Activated CD8-positive, alpha-beta memory T cell treated with anti-CD3 and anti-CD28 coated beads, Interleukin-2, amount 50 U/mL, for 24 hours (primary cell): ENCODE results near the gene NINJ2.

Source experiments
- DNase-seq: peaks from one replicate; pipeline ENCODE4 v3.0.0-alpha.2; 2020; ENCODE audit errors: extremely low read depth

Gene NINJ2

GRCh38 chr12:549476-550082 lies 113.7 kb downstream of the NINJ2 start:
- no peak for DNase-seq

GRCh38 chr12:547883-548470 lies 115.3 kb downstream of the NINJ2 start:
- no peak for DNase-seq

DNA sequence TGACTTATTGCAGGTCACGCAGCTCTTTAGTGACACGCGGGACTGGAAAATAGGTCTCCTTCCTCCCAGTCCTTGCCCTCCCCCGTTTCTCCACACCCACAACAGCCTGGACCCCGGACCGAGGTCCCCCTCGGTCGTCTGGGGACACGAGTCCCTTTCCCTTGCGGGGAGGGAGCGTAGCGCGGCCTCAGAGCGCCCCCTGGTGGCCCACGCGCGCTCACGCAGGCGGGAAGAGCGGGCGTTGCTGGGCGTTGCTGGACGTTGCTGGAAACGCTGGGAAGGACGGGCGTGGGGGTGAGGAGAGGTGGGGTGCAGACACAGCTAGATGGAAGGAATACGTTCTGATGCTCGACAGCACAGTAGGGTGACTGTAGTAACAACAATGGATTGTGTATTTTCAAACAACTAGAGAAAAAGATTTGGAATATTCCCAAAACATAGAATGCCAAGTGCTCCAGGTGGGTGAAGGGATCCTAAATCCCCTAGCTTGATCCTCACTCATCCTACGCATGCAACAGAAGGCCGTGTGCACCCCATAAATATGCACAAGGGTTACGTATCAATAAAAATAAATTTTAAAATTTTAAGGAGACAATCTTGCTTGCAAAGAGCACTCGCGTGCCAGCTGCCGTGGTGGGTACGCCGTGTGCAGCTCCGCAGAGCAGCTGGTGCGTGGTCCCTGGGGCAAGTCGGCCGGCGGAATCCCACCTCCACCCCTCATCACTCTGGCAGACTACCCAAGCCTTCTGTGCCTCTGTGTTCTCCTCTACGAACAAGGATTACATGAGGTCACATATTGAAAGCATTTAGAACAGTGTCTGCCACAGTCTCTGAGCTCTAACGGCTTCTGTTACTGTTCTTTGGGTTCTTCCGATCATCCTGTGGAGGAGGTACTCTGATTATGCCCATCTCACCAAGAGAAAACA lies 116.1 kb downstream of the NINJ2 start:
- peak; percentile 38 for DNase-seq

GRCh38 chr12:546265-546919 lies 116.9 kb downstream of the NINJ2 start:
- no peak for DNase-seq

DNA sequence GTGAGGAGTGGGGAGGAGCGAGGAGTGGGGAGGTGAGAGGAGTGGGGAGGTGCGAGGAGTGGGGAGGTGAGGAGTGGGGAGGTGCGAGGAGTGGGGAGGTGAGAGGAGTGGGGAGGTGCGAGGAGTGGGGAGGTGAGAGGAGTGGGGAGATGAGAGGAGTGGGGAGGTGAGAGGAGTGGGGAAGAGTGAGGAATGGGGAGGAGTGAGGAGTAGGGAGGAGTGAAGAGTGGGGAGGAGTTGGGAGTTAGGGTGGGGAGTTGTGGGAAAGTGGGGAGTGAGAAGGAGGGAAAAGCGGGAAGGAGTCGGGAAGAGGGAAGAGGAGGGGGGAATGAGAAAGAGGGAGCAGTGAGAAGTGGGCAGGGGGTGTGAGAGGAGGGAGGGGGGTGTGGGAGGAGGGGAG lies 117.4 kb downstream of the NINJ2 start:
- DNase-seq = no peak

GRCh38 chr12:544941-545635 lies 118.2 kb downstream of the NINJ2 start:
- no peak for DNase-seq

DNA sequence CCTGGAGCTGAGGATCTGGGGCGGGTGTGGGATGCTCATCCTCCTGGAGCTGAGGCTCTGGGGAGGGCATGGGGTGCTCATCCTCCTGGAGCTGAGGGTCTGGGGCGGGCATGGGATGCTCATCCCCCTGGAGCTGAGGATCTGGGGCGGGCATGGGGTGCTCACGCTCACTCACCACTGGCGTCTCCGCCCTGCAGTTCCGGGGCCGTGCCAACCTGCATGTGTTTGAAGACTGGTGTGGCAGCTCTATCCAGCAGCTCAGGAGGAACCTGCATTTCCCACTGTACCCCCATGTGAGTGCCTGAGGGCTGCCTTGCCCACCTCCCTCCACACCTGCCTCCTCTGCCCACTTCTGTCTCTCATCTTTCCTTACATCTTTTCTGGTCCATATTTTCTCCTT lies 119.1 kb downstream of the NINJ2 start:
- DNase-seq = no peak

DNA sequence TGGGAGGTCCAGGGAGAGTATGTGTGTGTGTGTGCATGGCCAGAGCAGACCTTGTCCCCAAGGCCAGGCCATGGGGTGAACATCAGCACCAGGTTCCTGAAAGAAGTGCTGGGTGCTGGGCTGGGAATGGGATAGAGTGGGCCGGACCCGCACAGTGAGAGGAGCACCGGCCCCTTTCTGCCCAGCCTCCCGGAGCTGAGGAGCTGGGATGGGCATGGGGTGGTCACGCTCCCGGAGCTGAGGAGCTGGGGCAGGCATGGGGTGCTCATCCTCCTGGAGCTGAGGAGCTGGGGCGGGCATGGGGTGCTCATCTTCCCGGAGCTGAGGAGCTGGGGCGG lies 120.2 kb downstream of the NINJ2 start:
- no peak for DNase-seq

GRCh38 chr12:542395-543113 lies 120.7 kb downstream of the NINJ2 start:
- DNase-seq = no peak

GRCh38 chr12:541676-542324 lies 121.4 kb downstream of the NINJ2 start:
- no peak for DNase-seq

- DNase-seq = no peak
Observed at GRCh38 chr12:539540-540310, 123.5 kb downstream of the NINJ2 start.

DNA sequence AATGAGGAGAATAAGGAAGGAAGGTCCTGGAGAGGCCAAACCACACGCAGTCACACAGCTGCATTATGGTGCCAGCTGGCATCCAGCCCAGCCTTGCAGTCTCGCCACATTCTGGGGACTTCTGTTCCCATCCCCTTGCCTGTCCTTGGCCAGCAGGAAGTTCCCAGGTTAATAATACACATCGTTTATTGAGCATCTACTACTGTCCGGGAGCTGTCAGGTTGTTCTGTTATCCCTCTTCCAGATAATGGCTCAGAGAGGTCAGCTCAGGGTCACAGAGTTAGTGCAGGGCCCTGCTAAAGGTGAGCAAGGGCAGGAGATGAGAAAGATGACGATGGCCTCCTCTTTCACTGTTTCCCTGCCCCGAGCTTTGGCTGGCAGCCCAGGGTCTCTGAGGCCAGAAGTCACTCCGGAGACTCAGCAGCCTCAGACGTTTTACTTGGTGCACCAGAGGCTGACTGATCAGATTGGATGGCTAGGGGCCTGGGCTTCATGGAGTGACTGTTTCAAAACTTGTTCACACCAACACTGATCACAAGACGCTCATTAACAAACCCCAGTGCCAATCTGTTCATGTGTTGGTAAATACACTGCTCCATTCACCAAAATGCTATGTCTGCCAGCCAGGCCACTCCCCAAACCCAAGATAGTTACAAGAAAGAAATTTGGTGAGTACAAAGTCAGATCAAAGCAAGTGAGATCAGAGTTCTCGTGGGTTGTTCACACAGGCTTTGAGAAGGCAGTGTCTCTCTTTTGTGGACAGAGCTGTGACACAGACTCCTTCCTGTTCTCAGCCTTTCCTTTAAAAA lies 124.3 kb downstream of the NINJ2 start:
- no peak for DNase-seq

- no peak for DNase-seq
Observed at GRCh38 chr12:537772-538171, 125.5 kb downstream of the NINJ2 start.

DNA sequence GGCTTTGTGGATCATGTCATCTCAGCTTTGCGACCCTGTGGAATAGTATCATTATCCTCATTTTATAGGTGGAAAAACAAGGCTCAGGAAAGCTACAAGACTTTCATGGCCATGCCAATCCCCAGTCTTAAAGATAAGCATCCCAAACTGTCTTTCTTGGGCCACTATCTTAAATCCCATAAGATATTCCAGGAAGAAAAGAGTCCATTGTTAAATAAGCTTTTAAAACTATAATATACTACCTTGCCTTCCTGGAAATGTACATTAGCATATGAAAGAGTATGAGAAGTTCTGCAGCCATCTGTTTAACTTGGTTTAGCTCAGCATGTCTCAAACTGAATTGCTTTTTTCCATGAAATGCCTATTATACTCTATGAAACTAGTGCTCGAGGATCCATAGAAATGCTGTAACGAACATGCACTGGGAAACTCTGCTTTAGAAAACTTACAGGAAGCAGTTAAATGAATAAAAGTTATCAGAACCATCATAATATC lies 126.4 kb downstream of the NINJ2 start:
- DNase-seq = no peak

GRCh38 chr12:535396-535795 lies 127.8 kb downstream of the NINJ2 start:
- no peak for DNase-seq

- DNase-seq = no peak
Observed at GRCh38 chr12:534216-534615, 129.0 kb downstream of the NINJ2 start.

DNA sequence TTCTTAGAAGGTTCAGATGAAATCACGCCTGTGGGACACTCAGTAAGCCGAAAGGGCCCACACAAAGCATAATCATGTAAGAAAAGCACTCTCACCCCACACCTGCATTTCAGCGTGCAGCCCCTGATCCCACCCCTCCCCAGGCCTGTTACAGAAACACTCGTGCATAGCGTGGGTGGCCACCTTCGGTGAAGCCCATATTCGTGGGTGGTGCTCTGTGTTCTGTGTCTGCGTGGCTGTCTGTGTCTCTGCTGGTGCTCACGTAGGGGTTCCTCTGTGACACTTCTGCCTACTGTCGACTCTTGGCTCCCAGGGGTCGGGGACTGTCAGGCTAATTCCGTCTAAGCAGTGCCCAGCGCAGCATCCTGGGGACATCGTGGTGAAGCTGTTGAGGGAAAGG lies 129.5 kb downstream of the NINJ2 start:
- DNase-seq = no peak

GRCh38 chr12:532908-533565 lies 130.2 kb downstream of the NINJ2 start:
- no peak for DNase-seq
